Smooth muscle cell (in vitro differentiated cells): ENCODE data around the gene XAB2. TPM values are rescaled to one million over a fixed set of nuclear protein-coding genes. Genes with fewer than 3 reads are reported as not detected.

Experiments
- DNase-seq: peaks from one replicate; lab custom pipeline; 2025; ENCODE audit not compliant: unreplicated experiment; lab: John Stamatoyannopoulos, UW
- H2AFZ ChIP-seq: fragments of 200-600 bp; sonication (generic); 2 replicates; pipeline ENCODE4 v1.6.0; 2016; ENCODE audit warnings: antibody characterized with exemption, low read depth, mild to moderate bottlenecking
- H3F3A ChIP-seq: fragments of 200-600 bp; sonication (generic); 2 replicates; pipeline ENCODE4 v1.6.0; 2017; ENCODE audit warnings: antibody characterized with exemption, low read depth
- H3K27ac ChIP-seq: fragments of 200-600 bp; sonication (generic); 2 replicates; pipeline ENCODE4 v1.5.1; 2016; ENCODE audit warnings: low read depth, mild to moderate bottlenecking
- H3K27me3 ChIP-seq: fragments of 200-600 bp; sonication (generic); 2 replicates; pipeline ENCODE4 v1.6.1; 2016; ENCODE audit warnings: low read depth, mild to moderate bottlenecking
- H3K36me3 ChIP-seq: fragments of 200-600 bp; sonication (generic); 2 replicates; pipeline ENCODE4 v1.5.1; 2016; ENCODE audit warnings: low read depth
- H3K4me1 ChIP-seq: fragments of 200-600 bp; sonication (generic); 2 replicates; pipeline ENCODE4 v1.5.1; 2016; ENCODE audit warnings: low read depth
- H3K4me2 ChIP-seq: fragments of 200-600 bp; sonication (generic); 2 replicates; pipeline ENCODE4 v1.6.0; 2016; ENCODE audit warnings: mild to moderate bottlenecking
- H3K4me3 ChIP-seq: fragments of 200-600 bp; sonication (generic); 2 replicates; pipeline ENCODE4 v1.5.1; 2016; ENCODE audit warnings: mild to moderate bottlenecking
- H3K79me2 ChIP-seq: fragments of 200-600 bp; sonication (generic); 2 replicates; pipeline ENCODE4 v1.6.0; 2016; ENCODE audit warnings: low read depth, mild to moderate bottlenecking
- H3K9ac ChIP-seq: fragments of 200-600 bp; sonication (generic); 2 replicates; pipeline ENCODE4 v1.6.0; 2016; ENCODE audit warnings: low read depth
- H3K9me3 ChIP-seq: fragments of 200-600 bp; sonication (generic); replicated peaks from 2 replicates; pipeline ENCODE4 v1.5.1; 2016; ENCODE audit warnings: low read depth
- H4K20me1 ChIP-seq: fragments of 200-600 bp; sonication (generic); 2 replicates; pipeline ENCODE4 v1.6.0; 2016; ENCODE audit warnings: low read depth
- CTCF ChIP-seq: fragments of 200-600 bp; sonication (generic); IDR thresholded peaks from 2 replicates; pipeline ENCODE4 v1.5.1; 2017; ENCODE audit warnings: borderline replicate concordance, mild to moderate bottlenecking, antibody characterized with exemption; ENCODE audit not compliant: insufficient read depth, poor library complexity, severe bottlenecking
- WGBS: methylation state at CpG from one replicate; pipeline ENCODE4 v1.1.7; 2016; ENCODE audit warnings: low lambda C conversion rate; 5-methylcytosine and 5-hydroxymethylcytosine counted together
- polyA plus RNA-seq: library from polyadenylated mRNA; unstranded; fragments of >200 nt; fragmentation: Nextera tagmentation; extraction: Ambion mirVana; gene quantifications from 2 replicates; pipeline ENCODE4 v1.2.1, GENCODE V29; 2016
- total RNA-seq: library from RNA; depleted of rRNA; stranded (reverse); fragments of >200 nt; gene quantifications from 2 replicates; pipeline ENCODE4 v1.2.3, GENCODE V29; 2014

XAB2 gene
- total and polyA plus RNA-seq, 2 experiments from 2014 or later, result 26.9 to 36.3 TPM

GRCh38 chr19:7623725-7624603 is 5.4 kb downstream of the XAB2 start:
- DNase-seq, result no peak
- Histone ChIP-seq H3K4me1 (peaks cover 6% of the 10 kb centered on the region), H3F3A (no peaks in the 10 kb centered on the region), H3K79me2 (peaks cover 27% of the 10 kb centered on the region), H3K4me2 (no peak overlapping the region), H4K20me1 (no peaks in the 10 kb centered on the region), H2AFZ (no peak overlapping the region), H3K27me3 (no peaks in the 10 kb centered on the region), H3K27ac (no peak overlapping the region), H3K36me3 (no peaks in the 10 kb centered on the region), H3K9ac (no peak overlapping the region), H3K9me3 (no peaks in the 10 kb centered on the region), H3K4me3 (no peak overlapping the region)
- WGBS, result 99% methylated on average over 29 of the region's 39 CpGs
- TF ChIP-seq CTCF, result no peak

GRCh38 chr19:7622933-7623685 is 6.2 kb downstream of the XAB2 start:
- TF ChIP-seq CTCF, result no peak

GRCh38 chr19:7620442-7621412 is 8.6 kb downstream of the XAB2 start:
- Histone ChIP-seq H3K27me3 (no peaks in the 10 kb centered on the region), H3K4me3 (no peak overlapping the region), H3K4me1 (no peaks in the 10 kb centered on the region), H4K20me1 (no peaks in the 10 kb centered on the region), H3K9ac (no peak overlapping the region), H3K4me2 (no peak overlapping the region), H3K9me3 (no peaks in the 10 kb centered on the region), H3K36me3 (no peaks in the 10 kb centered on the region), H3K27ac (no peak overlapping the region), H3K79me2 (no peaks in the 10 kb centered on the region), H2AFZ (no peak overlapping the region), H3F3A (no peaks in the 10 kb centered on the region)
- no peak for DNase-seq
- 98% methylated on average over 41 of the region's 57 CpGs for WGBS
- no peak for TF ChIP-seq CTCF

More at GRCh38 chr19:7622933-7623685, 6.2 kb downstream of the XAB2 start:
- DNase-seq, result no peak
- Histone ChIP-seq H2AFZ (no peak overlapping the region), H3F3A (no peaks in the 10 kb centered on the region), H3K4me3 (no peak overlapping the region), H3K9ac (no peak overlapping the region), H3K9me3 (no peaks in the 10 kb centered on the region), H3K4me1 (no peaks in the 10 kb centered on the region), H3K79me2 (peaks cover 19% of the 10 kb centered on the region), H4K20me1 (no peaks in the 10 kb centered on the region), H3K4me2 (no peak overlapping the region), H3K36me3 (no peaks in the 10 kb centered on the region), H3K27ac (no peak overlapping the region), H3K27me3 (no peaks in the 10 kb centered on the region)
- 98% methylated on average over 12 of the region's 16 CpGs for WGBS
